Bone marrow (tissue), 2 donors: Measurements from ENCODE around the gene PRDM5.

Experiments
- DNase-seq, 2 donors: peaks; one replicate each; lab custom pipeline; 2025; lab: John Stamatoyannopoulos, UW

Gene PRDM5

GRCh38 chr4:120819805-120820437 is 102.6 kb downstream of the PRDM5 start:
- DNase-seq = no peak

GRCh38 chr4:120816296-120816965 is 106.1 kb downstream of the PRDM5 start:
- DNase-seq = no peak

- no peak for DNase-seq
Observed at GRCh38 chr4:120815361-120815760, 107.2 kb downstream of the PRDM5 start.

GRCh38 chr4:120814886-120815285 is 107.6 kb downstream of the PRDM5 start:
- DNase-seq = no peak

GRCh38 chr4:120812216-120812615 is 110.3 kb downstream of the PRDM5 start:
- DNase-seq = no peak

GRCh38 chr4:120809518-120809917 is 113.0 kb downstream of the PRDM5 start:
- no peak for DNase-seq

GRCh38 chr4:120808475-120809141 is 113.9 kb downstream of the PRDM5 start:
- no peak for DNase-seq

DNA sequence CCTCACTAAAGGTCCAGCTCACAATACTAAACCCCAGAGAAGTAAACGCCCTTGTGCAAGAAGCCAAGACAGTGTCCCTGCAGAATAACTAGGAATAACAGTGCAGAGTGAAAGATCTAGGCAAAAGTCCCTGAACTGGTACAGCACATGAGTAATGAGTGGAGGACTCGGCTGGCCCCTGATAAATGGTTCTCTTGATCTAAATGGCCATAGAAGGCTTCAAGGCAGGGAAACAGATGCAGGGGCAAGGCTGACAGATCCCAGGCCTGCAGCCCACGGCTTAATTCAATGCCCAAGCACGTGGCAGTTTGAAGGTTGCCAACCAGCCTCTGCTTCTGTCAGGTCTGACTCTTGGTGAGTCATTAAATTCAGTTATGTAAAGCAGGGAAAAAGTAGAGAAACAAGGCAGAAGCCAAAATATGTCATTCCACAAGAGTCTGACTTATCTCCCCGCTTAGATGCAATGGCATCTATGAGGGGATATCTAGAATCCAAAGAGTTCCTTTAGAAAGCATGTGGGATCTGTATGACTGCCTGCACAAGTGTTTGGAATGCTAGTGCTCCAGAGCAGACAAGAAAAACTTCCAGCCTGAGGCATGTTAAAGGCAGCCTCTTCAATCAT is 121.3 kb downstream of the PRDM5 start:
- DNase-seq = no peak

GRCh38 chr4:120798570-120798969 is 124.0 kb downstream of the PRDM5 start:
- DNase-seq = no peak

DNA sequence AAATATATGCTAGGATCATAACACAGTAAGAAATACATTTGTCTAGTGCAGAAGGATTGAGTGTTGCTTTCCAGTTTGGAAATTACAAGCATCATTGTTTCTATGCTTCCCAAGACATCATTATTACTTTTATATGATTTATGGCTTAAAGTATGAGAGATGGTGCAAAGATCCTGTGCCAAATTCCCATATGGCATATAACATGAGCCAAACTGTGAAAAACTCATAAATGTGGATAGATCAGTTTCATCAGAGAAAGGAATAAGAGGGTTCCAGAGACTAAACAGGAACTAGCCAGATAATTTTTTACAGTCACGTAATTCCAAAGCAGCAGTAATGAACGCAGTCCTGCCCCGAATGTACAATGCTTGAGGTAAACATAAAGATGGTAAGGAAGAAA is 126.3 kb downstream of the PRDM5 start:
- DNase-seq = no peak

- no peak for DNase-seq
Observed at GRCh38 chr4:120785202-120785601, 137.3 kb downstream of the PRDM5 start.

DNA sequence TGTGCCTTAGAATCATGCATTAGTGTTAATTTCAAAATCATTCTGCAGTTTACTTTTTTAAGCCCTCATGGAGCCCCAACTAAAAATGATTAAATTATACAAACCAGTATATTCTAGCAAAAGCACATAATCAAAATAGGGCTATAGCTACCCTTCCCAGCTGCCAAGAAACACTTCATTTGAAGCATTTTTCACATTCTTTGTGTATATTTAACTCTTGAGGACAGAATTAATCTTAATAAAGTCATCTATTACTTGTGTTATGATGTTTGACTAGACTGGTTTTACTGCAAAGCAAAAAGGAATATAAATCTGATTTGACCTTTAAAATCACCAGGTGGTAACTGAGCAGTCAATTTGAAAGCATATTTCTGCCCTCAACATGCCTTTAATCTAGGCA is 145.1 kb downstream of the PRDM5 start:
- DNase-seq = no peak

- DNase-seq = no peak
Observed at GRCh38 chr4:120775431-120775830, 147.1 kb downstream of the PRDM5 start.

- no peak for DNase-seq
Observed at GRCh38 chr4:120773641-120774040, 148.9 kb downstream of the PRDM5 start.

GRCh38 chr4:120771907-120772306 is 150.6 kb downstream of the PRDM5 start:
- DNase-seq = no peak

DNA sequence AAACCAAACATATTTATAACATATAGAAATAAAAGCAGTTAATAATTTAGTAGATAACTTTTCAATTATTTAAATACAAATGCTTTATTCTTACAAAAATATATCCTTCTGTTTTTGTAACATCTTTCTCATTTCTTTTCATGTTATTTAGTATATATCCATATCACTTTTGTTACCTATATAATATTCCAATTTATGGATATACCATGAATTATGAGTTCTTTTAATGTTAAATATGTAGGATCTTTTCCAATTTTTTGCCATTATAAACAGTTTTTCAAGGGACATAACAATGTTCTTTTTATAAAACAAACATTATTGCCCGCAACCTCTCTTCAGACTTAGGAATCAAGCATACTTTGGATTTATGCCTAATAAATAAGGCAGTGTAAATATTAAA is 151.6 kb downstream of the PRDM5 start:
- no peak for DNase-seq

GRCh38 chr4:120769227-120769626 is 153.3 kb downstream of the PRDM5 start:
- no peak for DNase-seq

DNA sequence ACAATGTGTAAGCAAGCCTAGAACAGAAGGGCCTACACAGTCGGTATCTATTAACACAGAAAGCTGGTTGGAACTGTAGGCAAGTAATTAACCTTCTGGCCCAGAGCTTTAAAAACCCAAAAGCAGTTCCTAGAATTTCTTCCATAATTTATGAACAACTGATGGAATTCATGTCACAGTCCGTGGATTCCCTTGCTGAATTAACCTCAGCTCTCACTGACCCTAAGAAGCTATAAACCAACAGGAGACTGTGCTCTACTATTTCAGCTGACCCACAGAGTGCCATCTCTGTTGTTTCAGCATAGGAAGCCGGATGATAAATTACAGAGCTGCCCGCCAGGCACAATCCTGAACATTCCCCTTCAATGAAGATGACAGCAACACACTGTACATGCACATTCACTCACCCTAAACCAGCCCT is 157.3 kb downstream of the PRDM5 start:
- DNase-seq = no peak

GRCh38 chr4:120763650-120764049 is 158.9 kb downstream of the PRDM5 start:
- DNase-seq = no peak

GRCh38 chr4:120761070-120761469 is 161.5 kb downstream of the PRDM5 start:
- no peak for DNase-seq

DNA sequence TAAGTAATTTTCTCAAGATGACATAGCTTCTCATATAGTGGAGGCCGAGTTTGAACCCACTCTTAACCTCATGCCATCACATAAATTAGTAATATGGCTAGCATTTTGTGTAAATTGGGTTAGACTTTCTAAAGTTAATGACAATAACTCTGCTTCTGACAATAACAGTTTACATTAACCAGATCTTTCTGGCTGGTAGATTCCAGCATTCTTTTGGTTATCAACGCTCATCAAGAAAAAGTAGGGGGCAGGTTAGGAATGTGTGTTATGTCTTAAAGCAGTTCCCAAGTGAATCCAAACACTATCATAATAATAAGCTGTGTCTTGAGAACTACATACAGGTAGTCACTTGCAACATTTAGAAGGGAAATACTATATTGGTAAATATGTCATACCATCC is 162.5 kb downstream of the PRDM5 start:
- no peak for DNase-seq

GRCh38 chr4:120755864-120756263 is 166.7 kb downstream of the PRDM5 start:
- DNase-seq = no peak

DNA sequence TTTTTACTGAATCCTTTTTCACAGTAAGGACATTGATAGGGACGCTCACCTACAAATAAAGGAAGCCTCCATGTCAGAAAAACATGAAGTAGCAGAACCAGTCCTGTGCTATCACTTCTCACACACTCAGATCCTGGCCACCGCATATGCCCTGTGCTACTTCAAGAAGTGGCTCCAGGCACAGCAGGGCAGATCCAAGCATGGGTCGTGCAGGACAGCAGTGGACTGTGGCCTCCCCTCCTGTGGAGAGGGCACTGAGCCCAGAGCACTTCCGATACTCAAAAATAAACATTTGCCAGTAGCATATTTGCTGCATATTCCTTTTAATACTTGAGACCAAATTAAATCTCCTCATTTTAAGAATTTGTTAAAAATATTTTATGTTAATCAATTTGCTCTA is 167.9 kb downstream of the PRDM5 start:
- DNase-seq = no peak
